Measurements from ENCODE around the gene CSNK2A2. TPM values are rescaled to one million over a fixed set of nuclear protein-coding genes. Genes with fewer than 3 reads are reported as not detected.

The CSNK2A2 gene
- total and polyA plus RNA-seq, 2 of the 8 experiments (the other 6 are each of a cell fraction or from before 2014, with no cell fraction given): 37.9 to 128 TPM

DNA sequence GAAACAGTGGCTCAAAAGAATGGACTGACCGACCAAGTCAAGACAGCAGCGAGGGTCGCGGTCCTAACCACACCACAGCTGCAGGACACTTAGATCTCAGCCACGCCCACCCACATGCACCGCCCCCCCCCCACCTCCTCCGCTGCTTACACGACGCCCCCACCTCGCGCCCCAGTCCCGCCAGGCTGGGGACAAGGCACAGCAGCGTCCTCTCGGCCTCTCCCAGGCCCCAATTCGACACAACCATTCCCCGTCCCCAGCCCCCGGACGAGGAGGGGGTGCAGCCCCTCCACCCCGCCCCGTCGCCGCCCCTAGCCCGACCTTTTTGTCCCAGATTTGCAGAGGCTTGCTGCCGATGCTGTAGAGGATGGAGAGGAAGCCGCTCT is 69.2 kb downstream of the CSNK2A2 start:
- H3K18ac ChIP-seq (ENCODE audit: extremely low read depth, low read length): 0 out of 2 replicates have a peak overlapping the region, but pooled peaks have one; percentile 71
- ChIA-PET CTCF (ENCODE audit: partially characterized antibody) (interaction anchor here (0.8 to 19.7 kb wide), 6 partner anchors 7 to 555 kb away, joined by 3 to 362 read pairs (median 6); partner anchors contain the start of gene MMP15), POLR2A (ENCODE audit: partially characterized antibody) (interaction anchor here (0.5 to 2.0 kb wide), 24 partner anchors 8 to 497 kb away, joined by 3 to 20 read pairs (median 4); partner anchors contain the start of gene MMP15)
- no peak overlapping the region for H2AFZ ChIP-seq (ENCODE audit: low read length)
- peak overlapping the region; percentile 78 to 92 (median 86) for H3K9ac ChIP-seq (replicated peaks in 1 of 4; ENCODE audit: extremely low read depth in 1 of 4, low read depth in 3 of 4, low read length in 3 of 4)
- H2BK5ac ChIP-seq (ENCODE audit: low read depth, low read length): peak overlapping the region; percentile 60
- H3K56ac ChIP-seq (replicated peaks; ENCODE audit: insufficient read length, low read depth, low read length): no peak overlapping the region
- no peak overlapping the region for H3K23ac ChIP-seq (ENCODE audit: insufficient read length)
- H4K8ac ChIP-seq (ENCODE audit: extremely low read depth, insufficient read depth, low read length): no peak overlapping the region; the same call in 1 of the 2 replicates
- H3K14ac ChIP-seq (ENCODE audit: insufficient read length): no peak overlapping the region
- H3K4me2 ChIP-seq (ENCODE audit: insufficient read depth in 1 of 2, low read depth in 2 of 2, low read length in 2 of 2): peak overlapping the region; percentile 85 to 90
- no peak overlapping the region for H2BK15ac ChIP-seq (ENCODE audit: low read length)
- FAIRE-seq (no peak), DNase-seq (ENCODE audit: low read depth in 1 of 2, low spot score in 2 of 2) (peak in 1 of 2 experiments; percentile 58)
- H3K9me3 ChIP-seq (ENCODE audit: insufficient read depth in 2 of 2, low read depth in 1 of 2, low read length in 1 of 2): peaks cover 0 to 3% of the 10 kb centered on the region in 2 experiments; a peak in 1 of 4 replicates
- H3K36me3 ChIP-seq (ENCODE audit: control insufficient read depth in 2 of 4, insufficient read depth in 4 of 4, low read length in 3 of 4): no peaks in the 10 kb centered on the region
- H3K79me2 ChIP-seq (ENCODE audit: control insufficient read depth in 1 of 2, insufficient read depth in 2 of 2, low read length in 2 of 2): peaks cover 18 to 49% of the 10 kb centered on the region in 2 experiments
- H3K4ac ChIP-seq (replicated peaks; ENCODE audit: insufficient read length, low read depth, low read length): peak overlapping the region; percentile 41
- no peak overlapping the region for H2BK20ac ChIP-seq (ENCODE audit: low read length)
- peaks cover 32% of the 10 kb centered on the region in 2 experiments for H4K20me1 ChIP-seq (replicated peaks in 1 of 2; ENCODE audit: control insufficient read depth in 1 of 2, insufficient read depth in 2 of 2, low read length in 2 of 2)
- peak overlapping the region; percentile 47 for H4K91ac ChIP-seq (replicated peaks; ENCODE audit: insufficient read length, low read length)
- H3K23me2 ChIP-seq (ENCODE audit: low read depth, low read length): peaks cover 4% of the 10 kb centered on the region; the same call in 1 of the 2 replicates
- H3K4me3 ChIP-seq (ENCODE audit: extremely low read depth in 1 of 4, insufficient read depth in 2 of 4, low read depth in 3 of 4, low read length in 4 of 4): peak overlapping the region; percentile 76 to 95 (median 82)
- no peak overlapping the region for H2AK5ac ChIP-seq (ENCODE audit: low read depth, low read length)
- H3K79me1 ChIP-seq (ENCODE audit: low read depth, low read length): peaks cover 11% of the 10 kb centered on the region; the same call in 1 of the 2 replicates
- H3K27me3 ChIP-seq (replicated peaks in 1 of 4; ENCODE audit: control insufficient read depth in 3 of 4, extremely low read depth in 1 of 4, insufficient read depth in 3 of 4, low read length in 3 of 4): no peaks in the 10 kb centered on the region
- no peak overlapping the region for H2BK12ac ChIP-seq (ENCODE audit: low read depth, low read length)
- no peak overlapping the region for H4K5ac ChIP-seq (ENCODE audit: insufficient read length, low read depth, low read length)
- H3K4me1 ChIP-seq (replicated peaks in 1 of 4; ENCODE audit: control insufficient read depth in 3 of 4, insufficient read depth in 4 of 4, low read length in 3 of 4): peaks cover 2 to 8% (median 5%) of the 10 kb centered on the region in 4 experiments; a peak in 5 of 7 replicates
- no peak overlapping the region for H2BK120ac ChIP-seq (replicated peaks; ENCODE audit: low read depth, low read length)
- H3K27ac ChIP-seq (ENCODE audit: low read depth, low read length): 0 out of 2 replicates have a peak overlapping the region, but pooled peaks have one; percentile 80
- 4% methylated on average over 10 of the region's 25 CpGs; no CpG with 5 or more reads in 1 of the 2 experiments for WGBS, 2 experiments (ENCODE audit: extremely low coverage in 1 of 2, insufficient coverage in 1 of 2, insufficient read length in 1 of 2, insufficient replicate concordance in 2 of 2, low coverage in 1 of 2, low lambda C conversion rate in 2 of 2, missing lambda C conversion rate in 1 of 2)
- TF ChIP-seq SIRT6 (IDR thresholded peaks at IDR 0.05; ENCODE audit: low read length) (no peak), RBBP5 (IDR thresholded peaks at IDR 0.05; ENCODE audit: borderline replicate concordance, low read depth, low read length) (no peak), KDM1A (IDR thresholded peaks at IDR 0.05; ENCODE audit: borderline replicate concordance, low read length) (no peak), GABPA (IDR thresholded peaks at IDR 0.05; ENCODE audit: borderline replicate concordance, insufficient read depth, low read length) (no peak), SIX5 (IDR thresholded peaks at IDR 0.05; ENCODE audit: low read depth, low read length) (no peak), HDAC6 (IDR thresholded peaks at IDR 0.05; ENCODE audit: low read depth, low read length) (no peak), YY1 (IDR thresholded peaks at IDR 0.05; ENCODE audit: low read depth, low read length) (no peak), BCL11A (IDR thresholded peaks at IDR 0.05; ENCODE audit: low read depth in 2 of 2, low read length in 2 of 2) (no peak), KDM5A (IDR thresholded peaks at IDR 0.05; ENCODE audit: low read length) (no peak)
- TF ChIP-seq, protein P1, sequence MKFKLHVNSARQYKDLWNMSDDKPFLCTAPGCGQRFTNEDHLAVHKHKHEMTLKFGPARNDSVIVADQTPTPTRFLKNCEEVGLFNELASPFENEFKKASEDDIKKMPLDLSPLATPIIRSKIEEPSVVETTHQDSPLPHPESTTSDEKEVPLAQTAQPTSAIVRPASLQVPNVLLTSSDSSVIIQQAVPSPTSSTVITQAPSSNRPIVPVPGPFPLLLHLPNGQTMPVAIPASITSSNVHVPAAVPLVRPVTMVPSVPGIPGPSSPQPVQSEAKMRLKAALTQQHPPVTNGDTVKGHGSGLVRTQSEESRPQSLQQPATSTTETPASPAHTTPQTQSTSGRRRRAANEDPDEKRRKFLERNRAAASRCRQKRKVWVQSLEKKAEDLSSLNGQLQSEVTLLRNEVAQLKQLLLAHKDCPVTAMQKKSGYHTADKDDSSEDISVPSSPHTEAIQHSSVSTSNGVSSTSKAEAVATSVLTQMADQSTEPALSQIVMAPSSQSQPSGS (IDR thresholded peaks at IDR 0.05; ENCODE audit: low read length): no peak
- TF ChIP-seq, protein P2, sequence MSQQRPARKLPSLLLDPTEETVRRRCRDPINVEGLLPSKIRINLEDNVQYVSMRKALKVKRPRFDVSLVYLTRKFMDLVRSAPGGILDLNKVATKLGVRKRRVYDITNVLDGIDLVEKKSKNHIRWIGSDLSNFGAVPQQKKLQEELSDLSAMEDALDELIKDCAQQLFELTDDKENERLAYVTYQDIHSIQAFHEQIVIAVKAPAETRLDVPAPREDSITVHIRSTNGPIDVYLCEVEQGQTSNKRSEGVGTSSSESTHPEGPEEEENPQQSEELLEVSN (IDR thresholded peaks at IDR 0.05): no peak

All from H1 (cell line).